Measurements from ENCODE around the gene SMARCA2.
"Not testable (repeated sequence)": the region's sequence is repeated elsewhere in the genome, so short reads cannot be mapped to it uniquely, and the experiment has no call there.

The SMARCA2 gene

GRCh38 chr9:2106666-2107065 lies 91.5 kb downstream of the SMARCA2 start:
- no peak for DNase-seq

- no peak for DNase-seq
Observed at GRCh38 chr9:2107906-2108451, 92.8 kb downstream of the SMARCA2 start.

DNA sequence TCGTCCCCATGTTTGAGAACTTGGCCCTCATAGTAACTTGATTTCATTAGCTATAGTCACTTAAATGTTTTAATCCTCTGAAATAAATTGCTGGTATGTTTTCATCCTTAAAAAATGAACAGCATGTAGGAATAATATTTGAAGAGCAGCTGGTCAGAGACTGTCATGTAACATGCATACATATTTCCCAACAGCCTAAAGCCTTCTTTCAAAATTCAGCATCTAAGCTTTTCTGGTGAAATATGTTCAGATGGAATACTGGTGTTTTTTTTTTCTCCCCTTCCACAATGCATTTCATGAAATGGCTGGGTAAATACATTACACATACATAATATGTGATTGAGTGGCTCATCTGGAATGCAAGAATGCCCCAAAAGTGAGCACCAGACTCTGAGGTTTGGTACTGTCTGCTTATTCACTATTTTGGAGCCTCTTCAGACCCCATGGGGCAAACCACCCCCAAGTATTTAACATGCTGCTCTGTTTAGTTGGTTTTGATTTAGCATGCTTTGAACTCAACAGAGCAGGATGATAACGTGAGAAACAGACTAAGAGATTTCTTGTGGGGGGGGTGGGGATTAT lies 94.0 kb downstream of the SMARCA2 start:
- no peak for DNase-seq

DNA sequence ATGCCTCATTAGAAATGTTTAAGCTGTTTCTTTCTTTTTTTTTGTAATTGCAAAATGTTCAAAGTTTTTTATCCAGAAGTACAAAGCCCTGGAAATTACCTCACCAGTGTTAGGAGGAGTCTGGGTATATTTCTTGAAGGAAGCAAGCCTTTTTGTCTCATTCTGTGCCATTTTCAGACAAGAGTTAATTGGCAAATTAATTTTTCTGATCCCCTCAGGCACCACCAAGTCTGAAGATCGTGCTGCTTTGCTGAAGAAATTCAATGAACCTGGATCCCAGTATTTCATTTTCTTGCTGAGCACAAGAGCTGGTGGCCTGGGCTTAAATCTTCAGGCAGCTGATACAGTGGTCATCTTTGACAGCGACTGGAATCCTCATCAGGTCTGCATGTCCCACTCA lies 94.9 kb downstream of the SMARCA2 start:
- no peak for DNase-seq

GRCh38 chr9:2116073-2116472 lies 100.9 kb downstream of the SMARCA2 start:
- DNase-seq: no peak

- DNase-seq: no peak
Observed at GRCh38 chr9:2117527-2117926, 102.4 kb downstream of the SMARCA2 start.

- no peak for DNase-seq
Observed at GRCh38 chr9:2119566-2119965, 104.4 kb downstream of the SMARCA2 start.

DNA sequence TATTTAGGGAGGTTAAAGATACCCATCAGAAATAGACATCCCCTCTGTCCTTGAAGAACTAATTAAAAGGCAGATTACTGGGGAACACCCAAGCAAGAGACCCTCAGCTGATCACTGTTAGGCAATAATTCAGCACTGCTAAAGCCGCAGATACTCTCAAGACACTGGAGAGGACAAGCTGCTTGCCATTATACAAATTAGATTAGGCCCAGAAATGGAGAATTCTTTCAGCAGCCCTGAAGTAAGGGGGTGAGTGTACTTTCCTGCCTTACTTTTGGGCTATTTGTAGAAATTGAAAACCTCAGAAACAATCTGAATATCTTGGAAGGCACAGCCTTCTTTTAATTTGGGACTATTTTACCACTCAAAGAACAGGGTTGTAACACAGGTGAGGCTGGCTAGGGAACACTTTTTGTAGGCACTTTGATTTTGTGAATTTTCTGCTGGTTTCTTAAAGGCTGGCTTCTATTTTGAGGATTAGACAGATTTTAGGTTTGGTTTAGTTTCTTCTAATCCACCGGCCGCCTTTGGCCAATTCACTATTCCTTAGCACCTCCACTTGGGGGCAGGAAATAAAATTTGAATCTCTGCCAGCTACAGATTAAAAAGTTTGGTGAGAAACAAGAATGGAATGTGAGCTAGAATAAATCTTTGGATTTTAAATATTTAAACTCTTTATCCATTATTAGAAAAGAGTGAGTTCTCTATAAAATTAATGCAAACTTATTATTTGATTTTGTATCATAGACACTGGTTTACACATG lies 106.0 kb downstream of the SMARCA2 start:
- no peak for DNase-seq

- no peak for DNase-seq
Observed at GRCh38 chr9:2122299-2122698, 107.2 kb downstream of the SMARCA2 start.

DNA sequence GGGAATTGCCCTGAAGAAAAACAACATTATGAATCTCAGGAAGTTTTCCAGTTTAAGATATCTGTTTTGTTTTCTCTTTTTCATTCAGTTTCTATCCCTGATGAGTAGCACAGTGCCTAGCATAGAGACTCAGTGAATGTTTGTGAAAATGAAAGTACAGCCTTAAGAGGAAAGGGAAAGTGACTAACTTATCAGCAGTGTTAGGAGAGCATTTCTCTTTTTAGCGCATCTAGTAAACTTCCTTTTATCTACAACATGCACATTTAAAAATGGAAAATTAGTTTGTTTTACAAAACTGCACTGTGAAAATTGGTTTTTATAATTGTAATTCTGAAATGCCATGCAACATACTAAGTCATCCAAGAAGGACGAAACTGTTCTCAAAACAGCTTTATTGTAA lies 110.8 kb downstream of the SMARCA2 start:
- DNase-seq: no peak

- no peak for DNase-seq
Observed at GRCh38 chr9:2126331-2126803, 111.2 kb downstream of the SMARCA2 start.

DNA sequence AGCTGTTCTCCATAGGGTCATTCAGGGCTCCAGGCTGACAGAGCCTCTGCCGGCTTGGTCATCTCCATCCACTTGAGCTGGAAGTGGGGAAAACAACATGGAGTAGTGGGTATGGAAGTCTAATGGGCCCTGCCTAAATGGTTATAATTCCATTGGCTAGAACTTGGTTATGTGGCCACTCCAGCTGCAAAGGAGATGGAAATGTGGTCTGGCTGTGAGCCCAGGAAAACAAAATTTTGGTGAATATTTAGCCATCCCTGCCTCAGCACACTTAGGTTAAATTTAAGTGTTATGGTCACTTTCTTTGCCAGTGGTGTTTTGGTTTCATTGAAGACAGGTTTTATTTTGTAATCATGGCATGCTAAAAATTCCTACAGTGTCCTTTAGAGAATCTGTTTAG lies 112.3 kb downstream of the SMARCA2 start:
- no peak for DNase-seq

DNA sequence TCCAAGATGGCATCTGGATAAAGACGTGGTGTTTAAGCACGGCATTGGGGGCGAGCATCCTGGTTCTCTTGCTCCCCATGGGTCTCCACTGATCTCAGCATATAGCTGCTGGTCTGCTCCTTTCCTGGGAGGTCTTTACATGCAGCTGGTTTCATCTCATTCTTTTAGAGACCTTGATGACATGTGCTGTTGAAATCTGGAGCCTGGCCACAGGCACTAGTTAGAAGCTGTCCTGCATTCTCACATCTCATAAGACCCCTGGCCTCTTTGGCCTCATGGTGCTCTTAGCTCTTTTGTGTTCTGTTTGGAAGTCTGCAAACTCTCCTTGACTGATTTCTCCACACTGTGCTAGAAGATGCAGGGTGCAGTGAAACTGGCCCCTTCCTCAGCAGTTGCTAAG lies 113.0 kb downstream of the SMARCA2 start:
- DNase-seq: no peak

- DNase-seq: no peak
Observed at GRCh38 chr9:2128618-2129017, 113.5 kb downstream of the SMARCA2 start.

DNA sequence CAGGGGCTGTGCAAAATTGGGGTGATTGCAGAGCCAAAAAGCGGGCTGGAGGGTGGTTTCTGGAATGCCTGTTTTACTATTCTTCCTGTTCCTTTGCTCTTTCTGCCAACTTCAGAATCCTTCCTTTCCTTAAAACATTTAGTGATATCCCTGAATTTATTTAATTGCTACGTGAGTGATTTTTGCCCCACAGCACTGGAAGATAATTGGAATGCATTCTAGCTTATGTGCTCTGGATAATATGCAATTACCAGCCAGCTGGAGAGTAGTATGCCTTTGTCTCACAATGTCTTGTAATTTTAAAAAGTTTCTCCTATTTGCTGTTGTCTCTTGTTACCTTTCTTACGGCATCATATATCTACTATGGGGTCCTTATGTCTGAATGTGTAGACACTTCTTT lies 115.8 kb downstream of the SMARCA2 start:
- DNase-seq: no peak

- no peak for DNase-seq
Observed at GRCh38 chr9:2132484-2133082, 117.4 kb downstream of the SMARCA2 start.

DNA sequence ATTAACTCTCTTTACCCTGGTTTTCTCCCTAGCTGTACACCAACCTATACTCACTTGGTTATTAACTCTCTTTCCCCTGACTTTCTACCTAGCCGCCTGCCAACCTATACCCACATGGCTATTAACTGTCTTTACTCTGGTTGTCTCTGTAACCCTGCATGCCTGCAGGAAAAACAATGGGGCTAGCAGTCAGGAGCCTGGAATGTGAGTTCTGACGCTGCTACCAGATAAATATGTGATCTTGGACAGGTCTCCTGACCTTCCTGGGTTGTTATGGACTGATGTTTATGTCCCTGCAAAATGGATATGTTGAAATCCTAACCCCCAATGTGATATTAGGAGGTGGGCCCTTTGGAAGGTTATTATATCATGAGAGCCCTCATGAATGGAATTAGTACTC lies 119.2 kb downstream of the SMARCA2 start:
- no peak for DNase-seq

GRCh38 chr9:2138646-2139045 lies 123.5 kb downstream of the SMARCA2 start:
- no peak for DNase-seq

DNA sequence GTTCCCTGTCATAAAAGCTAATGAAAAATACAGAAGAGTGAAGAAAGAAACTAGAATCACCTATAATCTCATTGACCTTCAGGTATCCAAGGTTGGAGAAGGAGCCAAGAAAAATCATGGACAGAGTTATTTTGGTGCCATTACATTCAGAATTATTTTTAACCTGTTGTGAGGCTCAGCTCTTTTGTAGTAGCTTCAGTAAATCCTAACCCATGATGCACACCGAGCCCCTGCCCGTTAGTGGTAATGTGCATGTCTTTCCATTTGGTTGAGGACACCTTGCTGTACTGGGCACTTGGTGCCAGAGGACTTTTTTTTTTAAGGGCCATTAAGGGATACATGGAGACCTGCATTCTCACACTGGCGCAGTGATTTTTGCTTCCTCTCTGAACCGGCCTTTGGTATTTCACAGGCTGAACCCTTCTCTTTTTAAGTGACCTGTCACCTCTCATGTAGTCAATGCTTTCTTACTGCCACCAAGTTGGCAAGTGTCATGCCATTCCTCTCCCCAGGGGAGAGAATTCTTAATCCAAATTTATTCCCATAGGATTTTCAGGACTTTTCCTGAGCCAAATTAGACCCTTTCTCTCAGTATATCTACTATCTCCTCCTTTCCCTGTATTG lies 125.6 kb downstream of the SMARCA2 start:
- no peak for DNase-seq

DNA sequence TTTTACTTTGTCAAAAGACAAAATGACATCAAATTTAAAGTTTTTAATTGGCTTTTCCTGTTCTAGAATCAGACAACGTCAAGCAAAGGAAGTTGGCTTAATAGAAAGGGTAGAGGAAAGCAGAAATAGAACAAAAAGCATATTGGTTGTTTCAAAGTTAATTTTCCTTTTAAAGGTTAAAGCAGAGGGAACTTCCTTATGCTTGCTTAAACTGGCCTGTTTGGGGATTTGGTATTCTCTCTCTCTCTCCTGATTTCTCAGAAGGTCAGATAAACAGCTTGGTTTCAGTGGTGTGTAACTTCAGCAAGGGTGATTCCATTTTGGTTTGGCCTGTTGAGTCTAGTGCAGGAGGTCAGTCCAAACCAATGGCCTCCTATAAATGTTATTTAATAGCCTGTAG lies 127.1 kb downstream of the SMARCA2 start:
- DNase-seq: no peak

DNA sequence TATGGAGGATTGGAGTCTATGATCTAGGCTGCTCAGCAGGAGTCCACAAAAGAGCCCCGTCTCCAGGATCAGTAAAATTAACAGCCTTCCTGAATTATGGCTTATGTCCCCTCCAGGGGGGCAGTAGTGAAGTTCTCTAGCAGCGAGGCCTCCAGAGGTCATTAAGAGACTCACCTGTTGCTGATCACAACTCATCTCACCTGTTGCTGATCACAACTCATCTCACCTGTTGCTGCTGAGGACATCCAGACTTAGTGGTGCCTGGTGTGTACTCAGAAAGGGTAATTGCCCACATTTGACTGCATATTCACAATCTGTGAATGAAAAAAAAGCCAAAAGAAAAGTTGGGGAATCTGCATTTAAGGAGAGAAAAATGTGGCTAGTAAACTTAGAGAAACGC lies 129.5 kb downstream of the SMARCA2 start:
- DNase-seq: no peak

DNA sequence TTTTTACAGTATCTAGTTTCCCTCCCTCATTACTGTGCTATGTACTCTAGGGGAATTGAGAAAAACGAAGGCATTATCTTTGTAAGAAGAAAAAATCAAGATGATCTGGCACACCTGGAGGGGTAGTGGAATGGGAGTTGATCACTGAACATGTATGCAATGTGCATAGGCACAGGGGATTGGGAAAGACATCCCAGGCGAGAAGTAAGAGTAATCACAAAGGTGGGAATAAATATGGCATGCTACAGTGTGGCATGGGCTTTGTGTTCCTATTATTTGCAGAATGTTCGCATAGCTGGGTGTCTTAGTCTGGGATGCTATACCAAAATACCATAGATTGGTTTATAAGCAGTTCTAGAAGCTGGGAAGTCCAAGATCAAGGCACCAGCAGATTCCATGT lies 130.6 kb downstream of the SMARCA2 start:
- no peak for DNase-seq

- not testable (repeated sequence) for DNase-seq
Observed at GRCh38 chr9:2146700-2147099, 131.6 kb downstream of the SMARCA2 start.

DNA sequence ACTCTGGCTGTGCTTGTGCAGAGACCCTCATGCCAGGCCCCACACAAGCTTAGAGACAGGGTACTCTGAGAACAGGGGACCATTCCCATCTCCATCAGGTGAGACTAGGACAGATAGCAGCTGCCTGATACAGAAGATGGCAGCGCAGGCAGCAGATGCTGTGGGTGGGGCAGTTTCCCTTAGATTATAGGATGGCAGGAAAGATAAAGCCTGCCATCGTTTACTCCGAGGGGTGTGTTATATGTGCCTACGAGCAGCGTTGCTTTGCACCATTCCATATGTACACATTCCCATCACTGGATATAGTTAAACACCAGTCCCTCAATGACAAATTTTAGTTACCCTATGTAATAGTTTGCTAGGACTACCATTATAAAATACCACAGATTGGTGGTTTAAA lies 135.2 kb downstream of the SMARCA2 start:
- no peak for DNase-seq
